SK-N-SH treated with all-trans-retinoic acid at 6 μM for 48 hours (cell line): ENCODE results near the gene MRPS22.
"Not testable (repeated sequence)": the region's sequence is repeated elsewhere in the genome, so short reads cannot be mapped to it uniquely, and the experiment has no call there.

Source experiments
- ATAC-seq: fragments of 200-7000 bp; cut with Tn5 transposase; 3 replicates; pipeline ENCODE4 v1.9.1; 2020; ENCODE audit warnings: mild to moderate bottlenecking, moderate library complexity
- ARNTL ChIP-seq: fragments of 450-650 bp; formaldehyde crosslinking; IDR thresholded peaks from 2 replicates; pipeline ENCODE4 v1.5.0; 2020; ENCODE audit warnings: low read depth, mild to moderate bottlenecking, moderate library complexity, borderline replicate concordance
- CSDC2 ChIP-seq: fragments of 250-450 bp; sonication (Bioruptor Pico); IDR thresholded peaks from 2 replicates; pipeline ENCODE4 v1.5.0; 2020; ENCODE audit warnings: mild to moderate bottlenecking, moderate library complexity
- CSRNP3 ChIP-seq: fragments of 250-450 bp; sonication (Bioruptor Pico); IDR thresholded peaks from 2 replicates; pipeline ENCODE4 v1.5.1; 2021; ENCODE audit warnings: mild to moderate bottlenecking, moderate library complexity
- ESRRG ChIP-seq: fragments of 250-450 bp; sonication (Bioruptor Pico); IDR thresholded peaks from 2 replicates; pipeline ENCODE4 v1.6.1; 2021; ENCODE audit warnings: mild to moderate bottlenecking
- GLIS3 ChIP-seq: fragments of 250-450 bp; sonication (Bioruptor Pico); IDR thresholded peaks from 2 replicates; pipeline ENCODE4 v1.5.0; 2020; ENCODE audit warnings: mild to moderate bottlenecking, moderate library complexity
- OSR1 ChIP-seq: fragments of 250-450 bp; sonication (Bioruptor Pico); IDR thresholded peaks from 2 replicates; pipeline ENCODE4 v1.8.0; 2022; ENCODE audit warnings: moderate library complexity, mild to moderate bottlenecking, inconsistent platforms
- POU6F1 ChIP-seq: fragments of 250-450 bp; sonication (Bioruptor Pico); IDR thresholded peaks from 2 replicates; pipeline ENCODE4 v1.8.0; 2021; ENCODE audit warnings: low read depth, mild to moderate bottlenecking, moderate library complexity, borderline replicate concordance
- PPARA ChIP-seq: fragments of 250-450 bp; sonication (Bioruptor Pico); IDR thresholded peaks from 2 replicates; pipeline ENCODE4 v1.5.0; 2020; ENCODE audit warnings: mild to moderate bottlenecking, borderline replicate concordance
- RARB ChIP-seq: fragments of 250-450 bp; sonication (Bioruptor Pico); IDR thresholded peaks from 2 replicates; pipeline ENCODE4 v1.8.0; 2021; ENCODE audit warnings: mild to moderate bottlenecking, moderate library complexity
- SNAI2 ChIP-seq: fragments of 250-450 bp; sonication (Bioruptor Pico); IDR thresholded peaks from 2 replicates; pipeline ENCODE4 v1.5.0; 2020; ENCODE audit warnings: mild to moderate bottlenecking, moderate library complexity
- TOX ChIP-seq: fragments of 250-450 bp; sonication (Bioruptor Pico); IDR thresholded peaks from 2 replicates; pipeline ENCODE4 v1.8.0; 2021; ENCODE audit warnings: mild to moderate bottlenecking, moderate library complexity, borderline replicate concordance
- TSHZ2 ChIP-seq: fragments of 250-450 bp; sonication (Bioruptor Pico); IDR thresholded peaks from 2 replicates; pipeline ENCODE4 v1.5.0; 2020; ENCODE audit warnings: mild to moderate bottlenecking, moderate library complexity
- ZFP3 ChIP-seq: fragments of 250-450 bp; sonication (Bioruptor Pico); IDR thresholded peaks from 2 replicates; pipeline ENCODE4 v1.5.0; 2020; ENCODE audit warnings: mild to moderate bottlenecking, moderate library complexity
- ZFP30 ChIP-seq: fragments of 450-650 bp; formaldehyde crosslinking; IDR thresholded peaks from 2 replicates; pipeline ENCODE4 v1.5.0; 2022; ENCODE audit warnings: mild to moderate bottlenecking, moderate library complexity
- ZNF8 ChIP-seq: fragments of 450-650 bp; formaldehyde crosslinking; IDR thresholded peaks from 2 replicates; pipeline ENCODE4 v1.5.0; 2020; ENCODE audit warnings: mild to moderate bottlenecking, moderate library complexity

The MRPS22 gene

GRCh38 chr3:139396707-139397106 is 52.9 kb downstream of the MRPS22 start:
- no peak for ATAC-seq
- TF ChIP-seq ARNTL (no peak), SNAI2 (CRISPR knock-in tag) (no peak), TOX (CRISPR knock-in tag) (no peak), ESRRG (CRISPR knock-in tag) (no peak), TSHZ2 (CRISPR knock-in tag) (no peak), GLIS3 (no peak), CSRNP3 (CRISPR knock-in tag) (no peak), PPARA (CRISPR knock-in tag) (no peak), CSDC2 (no peak), RARB (no peak), POU6F1 (CRISPR knock-in tag) (no peak), ZFP30 (CRISPR knock-in tag) (no peak), OSR1 (CRISPR knock-in tag) (no peak), ZFP3 (no peak)

- TF ChIP-seq ZNF8 = peak; percentile 72
- TF ChIP-seq, all 23 proteins: peak for 1; not testable (repeated sequence) for 22
- ATAC-seq = not testable (repeated sequence)
These were observed 57.3 kb downstream of the MRPS22 start for GRCh38 chr3:139401155-139401554.
